IPS DF 6.9 (cell line): ENCODE data around the gene SNTB2.
A peak's percentile ranks its signal among the peaks of the same experiment; 100 is the strongest.

Experiments used
- DNase-seq: peaks from one replicate; pipeline ENCODE4 v3.0.0-alpha.2; 2013; ENCODE audit warnings: low read depth, low spot score
- H3K27ac ChIP-seq: one replicate; pipeline ENCODE4 v1.5.1; 2013; ENCODE audit warnings: low read length, control low read depth
- H3K27me3 ChIP-seq: 2 replicates; pipeline ENCODE4 v1.6.1; 2013; ENCODE audit warnings: mild to moderate bottlenecking, low read length; ENCODE audit not compliant: control insufficient read depth, insufficient read depth
- H3K36me3 ChIP-seq: 2 replicates; pipeline ENCODE4 v1.6.1; 2013; ENCODE audit warnings: low read length; ENCODE audit not compliant: control insufficient read depth, insufficient read depth
- H3K4me1 ChIP-seq: 2 replicates; pipeline ENCODE4 v1.6.1; 2013; ENCODE audit warnings: low read length; ENCODE audit not compliant: control insufficient read depth, insufficient read depth
- H3K4me3 ChIP-seq: 2 replicates; pipeline ENCODE4 v1.5.1; 2013; ENCODE audit warnings: mild to moderate bottlenecking, low read length
- H3K9me3 ChIP-seq: 2 replicates; pipeline ENCODE4 v1.6.1; 2013; ENCODE audit warnings: low read length, inconsistent platforms; ENCODE audit not compliant: control insufficient read depth, insufficient read depth
- WGBS: extraction: QIAGEN DNeasy Blood & Tissue Kit; methylation state at CpG from one replicate; pipeline ENCODE4 v1.1.7; 2013; ENCODE audit warnings: mixed read lengths, missing lambda C conversion rate; ENCODE audit not compliant: insufficient read length, insufficient coverage; 5-methylcytosine and 5-hydroxymethylcytosine counted together

SNTB2 gene

GRCh38 chr16:69302301-69302700 lies 115.3 kb downstream of the SNTB2 start:
- Histone ChIP-seq H3K36me3 (no peaks in the 10 kb centered on the region), H3K4me3 (no peak overlapping the region), H3K27ac (no peak overlapping the region), H3K4me1 (no peaks in the 10 kb centered on the region), H3K27me3 (no peaks in the 10 kb centered on the region), H3K9me3 (no peaks in the 10 kb centered on the region)
- DNase-seq = no peak
- WGBS = no CpG with 5 or more reads among the region's 4 CpGs

- Histone ChIP-seq H3K9me3 (no peaks in the 10 kb centered on the region), H3K27me3 (no peaks in the 10 kb centered on the region), H3K4me1 (peaks cover 2% of the 10 kb centered on the region), H3K36me3 (no peaks in the 10 kb centered on the region), H3K27ac (no peak overlapping the region), H3K4me3 (no peak overlapping the region)
- no peak for DNase-seq
- no CpG with 5 or more reads among the region's 1 CpG for WGBS
Measured at GRCh38 chr16:69306031-69306430, 119.1 kb downstream of the SNTB2 start.

GRCh38 chr16:69307091-69307490 lies 120.1 kb downstream of the SNTB2 start:
- Histone ChIP-seq H3K36me3 (no peaks in the 10 kb centered on the region), H3K4me3 (no peak overlapping the region), H3K4me1 (peaks cover 2% of the 10 kb centered on the region), H3K9me3 (no peaks in the 10 kb centered on the region), H3K27ac (no peak overlapping the region), H3K27me3 (no peaks in the 10 kb centered on the region)
- no CpG with 5 or more reads among the region's 1 CpG for WGBS
- no peak for DNase-seq

GRCh38 chr16:69307856-69308255 lies 120.9 kb downstream of the SNTB2 start:
- Histone ChIP-seq H3K27ac (no peak overlapping the region), H3K36me3 (no peaks in the 10 kb centered on the region), H3K9me3 (no peaks in the 10 kb centered on the region), H3K27me3 (no peaks in the 10 kb centered on the region), H3K4me3 (no peak overlapping the region), H3K4me1 (peaks cover 2% of the 10 kb centered on the region)
- no peak for DNase-seq
- no CpG with 5 or more reads among the region's 2 CpGs for WGBS

GRCh38 chr16:69309316-69309715 lies 122.4 kb downstream of the SNTB2 start:
- H3K36me3 ChIP-seq = no peaks in the 10 kb centered on the region
- no peaks in the 10 kb centered on the region for H3K27me3 ChIP-seq
- H3K4me3 ChIP-seq = no peak overlapping the region
- no peak for DNase-seq
- WGBS = no CpG with 5 or more reads among the region's 12 CpGs
- H3K4me1 ChIP-seq = peaks cover 2% of the 10 kb centered on the region
- H3K9me3 ChIP-seq = no peaks in the 10 kb centered on the region
- no peak overlapping the region for H3K27ac ChIP-seq

- Histone ChIP-seq H3K4me1 (peaks cover 2% of the 10 kb centered on the region), H3K9me3 (no peaks in the 10 kb centered on the region), H3K27me3 (no peaks in the 10 kb centered on the region), H3K4me3 (peak within 1 kb of the TSS; percentile 95), H3K27ac (no peak within 1 kb of the TSS), H3K36me3 (peaks cover under 1% of the 10 kb centered on the region; the same call in 1 of the 2 replicates)
- no CpG with 5 or more reads among the region's 70 CpGs for WGBS
- peak; percentile 81 for DNase-seq
Measured at GRCh38 chr16:69310653-69311532, 123.9 kb downstream of the SNTB2 start, which contains the start of gene VPS4A. Gene VPS4A, plus strand, starts transcription at chr16:69311350. Its CDS starts 162 bp downstream, at chr16:69311512.

GRCh38 chr16:69311533-69312387 lies 124.8 kb downstream of the SNTB2 start:
- Histone ChIP-seq H3K36me3 (peaks cover 9% of the 10 kb centered on the region), H3K27ac (no peak overlapping the region), H3K4me1 (peaks cover 2% of the 10 kb centered on the region), H3K9me3 (no peaks in the 10 kb centered on the region), H3K27me3 (no peaks in the 10 kb centered on the region), H3K4me3 (peak overlapping the region; percentile 95)
- WGBS = no CpG with 5 or more reads among the region's 59 CpGs
- DNase-seq = no peak

- no peak for DNase-seq
- no CpG with 5 or more reads among the region's 5 CpGs for WGBS
- H3K36me3 ChIP-seq = peaks cover 12% of the 10 kb centered on the region
Measured at GRCh38 chr16:69313469-69313868, 126.5 kb downstream of the SNTB2 start.

GRCh38 chr16:69314534-69314933 lies 127.6 kb downstream of the SNTB2 start:
- H3K4me1 ChIP-seq = peaks cover 2% of the 10 kb centered on the region
- H3K36me3 ChIP-seq = peaks cover 21% of the 10 kb centered on the region
- H3K4me3 ChIP-seq = no peak overlapping the region
- no peaks in the 10 kb centered on the region for H3K9me3 ChIP-seq
- no peaks in the 10 kb centered on the region for H3K27me3 ChIP-seq
- DNase-seq = no peak
- no CpG with 5 or more reads among the region's 11 CpGs for WGBS
- no peak overlapping the region for H3K27ac ChIP-seq

More at GRCh38 chr16:69313469-69313868, 126.5 kb downstream of the SNTB2 start:
- Histone ChIP-seq H3K4me1 (peaks cover 2% of the 10 kb centered on the region), H3K4me3 (no peak overlapping the region), H3K27me3 (no peaks in the 10 kb centered on the region), H3K9me3 (no peaks in the 10 kb centered on the region), H3K27ac (no peak overlapping the region)

GRCh38 chr16:69315486-69316311 lies 128.7 kb downstream of the SNTB2 start:
- Histone ChIP-seq H3K27ac (no peak overlapping the region), H3K27me3 (no peaks in the 10 kb centered on the region), H3K4me3 (no peak overlapping the region), H3K9me3 (no peaks in the 10 kb centered on the region), H3K36me3 (peaks cover 28% of the 10 kb centered on the region), H3K4me1 (no peaks in the 10 kb centered on the region)
- no peak for DNase-seq
- no CpG with 5 or more reads among the region's 30 CpGs for WGBS
